Activated CD4-positive, alpha-beta memory T cell treated with anti-CD3 and anti-CD28 coated beads, Interleukin-2, amount 10 ng/mL, durations not matched to agents 7 days and 5 days (primary cell): ENCODE measurements around the gene NRF1. TPM values are rescaled to one million over a fixed set of nuclear protein-coding genes. Genes with fewer than 3 reads are reported as not detected.

Source experiments
- CTCF ChIA-PET: fragments of 350-600 bp; sonication (Branson Sonifier 250); formaldehyde crosslinking; loops from one replicate; lab custom pipeline; 2021; ENCODE audit warnings: antibody characterized with exemption, inconsistent platforms; lab: Charles Lee
- POLR2A ChIA-PET: fragments of 350-600 bp; sonication (Branson Sonifier 250); formaldehyde crosslinking; loops from one replicate; lab custom pipeline; 2021; ENCODE audit warnings: antibody characterized with exemption; lab: Charles Lee
- DNase-seq: peaks from one replicate; pipeline ENCODE4 v3.0.0-alpha.2; 2020
- H3K27ac Mint-ChIP-seq: one replicate; pipeline ENCODE4 v1.8.0; 2021; ENCODE audit warnings: mild to moderate bottlenecking, mixed read lengths
- H3K27me3 Mint-ChIP-seq: one replicate; pipeline ENCODE4 v1.8.0; 2021; ENCODE audit warnings: mixed read lengths
- H3K36me3 Mint-ChIP-seq: one replicate; pipeline ENCODE4 v1.8.0; 2021; ENCODE audit warnings: low read depth, mixed read lengths
- H3K4me1 Mint-ChIP-seq: one replicate; pipeline ENCODE4 v1.8.0; 2021; ENCODE audit warnings: mixed read lengths
- H3K4me3 Mint-ChIP-seq: one replicate; pipeline ENCODE4 v1.8.0; 2021; ENCODE audit warnings: mild to moderate bottlenecking, mixed read lengths
- H3K9me3 Mint-ChIP-seq: one replicate; pipeline ENCODE4 v1.8.0; 2021; ENCODE audit warnings: mixed read lengths
- total RNA-seq, 2 experiments: library from RNA; stranded (reverse); gene quantifications; one replicate each; pipeline ENCODE4 v1.2.3, GENCODE V29; 2021

NRF1 gene
- total RNA-seq, 2 experiments from 2014 or later = 21.9 to 24.7 TPM

- Mint-ChIP-seq H3K27ac (no peak overlapping the region), H3K4me3 (no peak overlapping the region), H3K36me3 (no peaks in the 10 kb centered on the region), H3K4me1 (no peaks in the 10 kb centered on the region), H3K9me3 (no peaks in the 10 kb centered on the region), H3K27me3 (peaks cover 3% of the 10 kb centered on the region)
- CTCF ChIA-PET = interaction anchor here (1.2 kb wide), 1 partner anchor 13 kb away, joined by 3 read pairs; no protein-coding TSS in a partner anchor
- POLR2A ChIA-PET = no interaction called here
- DNase-seq = no peak
Measured at GRCh38 chr7:129804890-129805719, 193.6 kb downstream of the NRF1 start.

Other genes starting within 250 kb of the NRF1 start
- gene STRIP2, start 177.3 kb upstream of the NRF1 start, total RNA-seq = 10 to 100 TPM; 28.3 to 29.7 TPM
- gene SMKR1, start 109.2 kb upstream of the NRF1 start, total RNA-seq = 1 to 10 TPM; 1.6 to 2.2 TPM